ENCODE measurements around the gene TMEM63C. TPM values are rescaled to one million over a fixed set of nuclear protein-coding genes. Genes with fewer than 3 reads are reported as not detected.

Gene TMEM63C
- total RNA-seq, 1 experiment from 2014 or later, result 5.7 TPM

GRCh38 chr14:77139540-77140358 is 41.8 kb upstream of the TMEM63C start:
- peak; percentile 91 for ATAC-seq

More at GRCh38 chr14:77139540-77140358, 41.8 kb upstream of the TMEM63C start:
- no peaks in the 10 kb centered on the region for H3K9me2 ChIP-seq (ENCODE audit: insufficient read depth)
- POLR2A ChIA-PET, result no interaction called here
- peak overlapping the region; percentile 41 to 62 for H3K4me3 ChIP-seq (replicated peaks in 1 of 2; ENCODE audit: low read depth in 1 of 2, low read length in 2 of 2)
- peak overlapping the region; percentile 81 for H3K4me2 ChIP-seq (ENCODE audit: low read length)
- peaks cover 7 to 21% of the 10 kb centered on the region in 2 experiments; a peak in 3 of 4 replicates for H3K4me1 ChIP-seq (ENCODE audit: control insufficient read depth in 1 of 2, insufficient read depth in 2 of 2, low read length in 2 of 2)
- peak overlapping the region; percentile 28 for H3K9ac ChIP-seq (ENCODE audit: low read length)
- no peak overlapping the region for H3K27ac ChIP-seq (ENCODE audit: low read depth, low read length)
- intact Hi-C loops (cut with micrococcal nuclease), result no loop called here
- RAD21 ChIA-PET (ENCODE audit: low non-redundant PET in 1 of 2, low total read pairs in 2 of 2, uncharacterized antibody in 2 of 2, unreplicated experiment in 2 of 2), result no interaction called here
- no peaks in the 10 kb centered on the region for H3K79me2 ChIP-seq (ENCODE audit: insufficient read depth, low read length)
- peak overlapping the region; percentile 96 for H2AFZ ChIP-seq (ENCODE audit: low read depth, low read length, poor library complexity, severe bottlenecking)
- BruUV-seq (replicated peaks), result no TSS peak
- no peaks in the 10 kb centered on the region for H3K9me3 ChIP-seq (ENCODE audit: control insufficient read depth in 1 of 2, insufficient read depth in 1 of 2, low read depth in 1 of 2, low read length in 2 of 2)
- H4K20me1 ChIP-seq (ENCODE audit: insufficient read depth), result no peaks in the 10 kb centered on the region
- H3K27me3 ChIP-seq (ENCODE audit: insufficient read depth, low read length), result no peaks in the 10 kb centered on the region
- peak; percentile 27 for DNase-seq (ENCODE audit: low read depth, low spot score)
- CTCF ChIA-PET, result interaction anchor here (1.0 to 1.6 kb wide), 8 partner anchors 8 to 176 kb away, joined by 3 to 7 read pairs (median 4); partner anchors contain the start of gene CIPC
- no peak for TF ChIP-seq EZH2 (IDR thresholded peaks at IDR 0.05)
- peak; percentile 27 for TF ChIP-seq YY1 (IDR thresholded peaks at IDR 0.05; ENCODE audit: extremely low read depth, insufficient replicate concordance, low read depth, low read length)
- TF ChIP-seq RAD21 (IDR thresholded peaks at IDR 0.05; ENCODE audit: low read depth), result peak; percentile 65
- peak; percentile 63 for TF ChIP-seq MAX (IDR thresholded peaks at IDR 0.05)
- no peak for TF ChIP-seq POLR2AphosphoS5 (IDR thresholded peaks at IDR 0.05; ENCODE audit: low read depth, low read length)
- peak; percentile 47 to 85 (median 77) for TF ChIP-seq CTCF (IDR thresholded peaks at IDR 0.05 in 2 of 3, conservative IDR thresholded peaks at IDR 0.05 in 1 of 3; ENCODE audit: borderline replicate concordance in 1 of 3, insufficient read depth in 1 of 3, low read depth in 2 of 3, low read length in 2 of 3)
- no peaks in the 10 kb centered on the region for H3K36me3 ChIP-seq (ENCODE audit: control insufficient read depth in 1 of 2, insufficient read depth in 2 of 2, low read length in 2 of 2)

Measured in HCT116 (cell line).